T-helper 9 cell (primary cell): Measurements from ENCODE around the gene EXOC4.
"Not testable (repeated sequence)": the region's sequence is repeated elsewhere in the genome, so short reads cannot be mapped to it uniquely, and the experiment has no call there.

ENCODE experiments used
- DNase-seq: peaks from one replicate; pipeline ENCODE4 v3.0.0-alpha.2; 2020

EXOC4 gene

DNA sequence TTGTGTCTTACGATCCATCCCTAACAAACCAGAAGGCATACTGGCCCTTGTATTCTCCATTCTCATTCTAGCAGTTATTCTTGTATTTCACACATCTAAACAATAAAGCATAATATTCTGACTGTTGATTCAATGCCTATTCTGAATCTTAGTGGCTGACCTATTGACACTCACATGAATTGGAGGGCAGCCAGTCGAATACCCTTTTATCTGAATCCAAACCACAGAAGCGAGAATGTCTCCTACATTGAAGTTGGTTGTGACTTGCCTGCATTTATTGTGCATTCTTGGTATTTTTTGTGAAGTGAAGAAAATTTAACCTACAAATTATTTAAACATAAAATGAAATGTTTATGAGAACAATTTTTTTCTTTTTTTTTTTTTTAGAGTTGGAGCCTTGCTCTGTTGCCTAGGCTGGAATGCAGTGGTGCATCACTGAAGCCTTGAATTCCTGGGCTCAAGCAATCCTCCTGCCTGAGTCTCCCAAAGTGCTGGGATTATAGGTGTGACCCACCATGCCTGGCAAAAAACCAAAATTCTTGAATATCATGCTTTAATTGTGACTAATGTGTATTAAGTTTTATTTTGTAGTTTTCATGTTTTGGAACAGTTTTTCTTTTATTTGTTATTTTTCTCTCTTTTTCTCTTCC lies 22.7 kb downstream of the EXOC4 start:
- DNase-seq: no peak

DNA sequence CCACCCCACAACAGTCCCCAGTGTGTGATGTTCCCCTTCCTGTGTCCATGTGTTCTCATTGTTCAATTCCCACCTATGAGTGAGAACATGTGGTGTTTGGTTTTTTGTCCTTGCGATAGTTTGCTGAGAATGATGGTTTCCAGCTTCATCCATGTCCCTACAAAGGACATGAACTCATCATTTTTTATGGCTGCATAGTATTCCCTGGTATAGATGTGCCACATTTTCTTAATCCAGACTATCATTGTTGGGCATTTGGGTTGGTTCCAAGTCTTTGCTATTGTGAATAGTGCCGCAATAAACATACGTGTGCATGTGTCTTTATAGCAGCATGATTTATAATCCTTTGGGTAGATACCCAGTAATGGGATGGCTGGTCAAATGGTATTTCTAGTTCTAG lies 26.1 kb downstream of the EXOC4 start:
- not testable (repeated sequence) for DNase-seq

DNA sequence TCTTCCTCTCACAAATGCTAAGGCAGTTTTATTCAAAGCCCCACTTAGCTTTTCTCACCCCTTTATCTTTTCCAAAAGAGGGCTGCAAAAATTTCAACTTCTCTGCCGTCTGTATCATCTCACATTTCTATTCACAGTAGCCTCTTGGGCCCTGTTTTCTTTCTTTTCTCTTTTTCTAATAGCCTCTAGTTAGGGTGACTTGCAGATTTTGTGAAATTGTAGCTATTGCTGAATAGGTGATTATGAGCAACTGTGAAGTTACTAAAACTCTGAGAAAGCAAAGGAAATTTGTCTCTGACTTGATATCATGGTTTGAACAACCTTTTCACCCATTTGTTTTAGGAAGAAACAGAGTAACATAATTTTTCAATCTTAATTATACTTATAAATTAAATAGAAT lies 29.2 kb downstream of the EXOC4 start:
- no peak for DNase-seq

DNA sequence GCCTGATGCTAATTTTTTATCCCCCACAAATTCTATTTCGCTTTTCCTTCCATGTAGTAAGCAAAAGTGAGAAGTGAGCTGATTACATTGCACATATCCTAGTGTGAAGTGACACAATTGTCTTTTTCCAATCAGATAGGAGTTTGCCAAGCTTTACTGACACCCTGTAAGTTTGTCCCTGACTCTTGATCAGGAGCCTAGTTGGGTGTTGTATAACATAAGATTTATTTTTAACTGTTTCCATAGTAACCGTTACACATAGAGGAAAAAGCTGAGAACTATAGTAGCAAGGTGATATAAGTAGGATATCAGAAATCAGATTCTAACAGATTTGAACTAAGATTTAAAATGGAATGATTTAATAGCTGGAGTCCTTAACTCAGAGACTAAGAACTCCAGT lies 31.2 kb downstream of the EXOC4 start:
- no peak for DNase-seq

DNA sequence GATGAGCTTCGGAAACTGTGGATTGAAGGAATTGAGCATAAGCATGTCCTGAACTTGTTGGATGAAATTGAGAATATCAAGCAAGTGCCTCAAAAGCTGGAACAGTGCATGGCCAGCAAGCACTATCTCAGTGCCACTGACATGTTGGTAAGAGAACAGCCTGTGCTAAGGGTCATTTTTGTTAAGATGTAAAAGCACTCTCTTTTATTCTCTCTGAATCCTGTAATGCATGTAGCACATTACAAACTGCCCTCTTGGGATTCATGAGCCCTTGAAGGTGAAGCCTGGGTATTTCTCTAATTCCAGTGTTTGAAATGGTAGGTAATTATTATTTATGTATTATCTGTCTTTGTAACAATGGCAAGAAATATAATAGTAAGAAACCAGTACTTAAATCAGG lies 36.1 kb downstream of the EXOC4 start:
- no peak for DNase-seq

DNA sequence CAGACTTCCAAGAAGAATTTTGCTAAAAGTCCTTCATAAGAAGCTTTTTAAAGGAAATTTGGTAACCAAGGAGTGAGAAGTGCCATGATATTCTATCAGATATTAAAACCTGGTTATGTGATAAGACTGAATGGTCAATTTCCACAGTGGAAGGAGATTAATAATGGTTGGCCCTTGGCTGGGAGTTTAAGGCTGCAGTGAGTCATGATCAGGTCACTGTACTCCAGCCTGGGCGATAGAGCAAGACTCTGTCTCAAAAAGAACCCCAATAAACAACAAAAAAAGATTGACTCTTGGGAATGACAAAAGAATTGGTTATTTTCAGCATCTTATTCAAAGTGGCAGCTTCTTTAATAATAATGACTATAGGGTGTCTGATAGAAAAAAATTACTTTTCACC lies 37.2 kb downstream of the EXOC4 start:
- no peak for DNase-seq

DNA sequence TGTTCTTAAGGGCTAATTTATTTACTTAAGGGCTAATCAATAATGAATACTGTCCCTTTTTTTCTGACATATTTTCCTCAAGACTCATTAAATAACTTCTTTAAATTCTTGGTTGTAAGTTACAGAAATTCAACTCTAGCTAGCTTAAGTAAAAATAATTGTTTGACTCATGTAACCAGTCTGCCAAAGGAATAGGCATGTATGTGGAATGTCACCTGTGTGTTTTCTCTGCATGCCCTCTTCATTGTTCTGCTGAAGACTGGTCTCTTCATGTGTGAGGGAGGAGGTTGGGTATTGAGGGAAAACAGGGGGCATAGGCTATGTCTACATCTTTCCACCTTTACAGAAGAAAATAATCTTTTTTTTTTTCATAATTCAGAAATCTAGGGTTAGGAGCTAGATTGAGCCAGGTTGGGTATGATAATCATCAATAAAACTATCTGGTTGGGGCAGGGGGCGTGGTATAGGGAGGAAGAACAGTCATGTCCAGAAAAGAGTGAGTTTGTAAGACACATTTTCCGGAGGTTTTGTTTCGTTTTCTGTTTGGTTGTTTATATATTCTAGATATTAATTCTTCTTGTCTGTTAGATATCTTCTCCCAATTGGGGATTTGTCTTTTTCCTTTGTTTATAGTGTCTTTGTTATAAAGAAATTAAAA lies 37.9 kb downstream of the EXOC4 start:
- no peak for DNase-seq

DNA sequence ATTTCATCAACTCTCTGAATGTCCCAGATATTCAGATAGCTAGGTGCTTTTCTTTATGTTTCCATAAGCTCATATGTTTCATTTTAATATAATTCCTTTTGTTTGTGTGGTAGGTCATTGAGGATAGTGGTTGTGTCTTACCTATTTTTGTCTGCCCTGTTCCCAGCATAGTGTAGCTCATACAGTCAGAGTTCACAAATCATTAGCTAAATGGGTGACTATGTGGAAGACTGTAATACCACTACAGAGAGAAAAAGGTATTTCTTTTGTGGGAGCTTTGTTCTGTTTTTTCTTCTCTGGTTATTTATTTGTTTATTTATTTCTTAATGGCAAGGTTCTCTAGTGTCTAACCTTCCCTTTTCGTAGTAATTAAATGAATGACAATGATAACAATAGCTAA lies 39.8 kb downstream of the EXOC4 start:
- DNase-seq: no peak

DNA sequence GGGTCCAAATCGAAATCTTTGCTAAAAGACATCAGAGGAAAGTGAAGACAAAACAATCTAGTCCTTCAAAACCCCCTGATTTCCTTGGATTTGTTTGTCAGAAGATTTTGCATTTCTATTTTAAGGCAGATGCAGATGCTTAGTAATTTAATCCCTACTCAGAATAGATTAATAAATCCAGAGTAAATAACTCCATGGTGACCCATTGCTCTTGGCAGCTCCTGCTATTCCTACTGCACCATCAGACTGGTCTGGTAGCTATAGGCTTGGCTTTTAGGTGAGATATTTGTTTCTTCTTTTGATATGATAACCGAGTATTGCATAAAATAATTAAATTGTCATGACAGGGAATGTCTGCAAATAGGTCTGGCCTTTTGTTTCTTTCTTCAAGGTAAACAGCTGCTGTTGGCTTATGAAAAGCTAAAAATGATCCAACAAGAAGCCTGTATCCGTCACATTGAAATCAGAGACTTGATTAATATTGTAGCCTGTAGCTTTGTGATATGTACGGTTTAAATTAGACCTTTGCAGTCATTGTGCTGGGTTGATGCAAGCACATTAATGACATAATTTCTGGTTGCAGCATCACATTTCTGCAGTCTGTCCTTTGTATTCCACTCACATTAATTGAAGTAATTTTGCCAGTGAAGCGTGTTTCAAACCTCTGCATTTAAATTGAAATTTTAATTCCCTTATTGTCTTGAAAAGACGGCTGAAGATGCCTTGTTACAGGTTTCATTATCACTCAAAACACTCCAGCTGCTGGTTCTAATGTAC lies 40.7 kb downstream of the EXOC4 start:
- DNase-seq: no peak

DNA sequence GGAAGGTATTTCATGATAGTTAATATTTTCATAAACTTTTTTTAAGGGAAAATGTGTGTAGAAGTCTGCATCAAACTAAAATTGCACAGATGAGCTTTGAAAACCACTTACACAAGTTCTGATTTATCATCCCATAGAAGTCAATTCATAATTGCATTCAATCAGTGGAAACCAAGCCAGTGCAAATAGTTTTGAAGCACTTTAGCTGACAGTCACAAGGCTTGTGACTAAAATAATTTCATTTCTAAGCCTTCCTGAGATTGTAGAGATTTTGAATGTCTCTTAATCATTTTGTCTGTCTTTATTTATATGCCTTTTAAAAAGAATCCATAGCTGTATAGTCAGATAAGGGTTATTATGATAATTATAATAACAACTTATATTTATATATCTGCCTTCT lies 41.4 kb downstream of the EXOC4 start:
- DNase-seq: no peak

DNA sequence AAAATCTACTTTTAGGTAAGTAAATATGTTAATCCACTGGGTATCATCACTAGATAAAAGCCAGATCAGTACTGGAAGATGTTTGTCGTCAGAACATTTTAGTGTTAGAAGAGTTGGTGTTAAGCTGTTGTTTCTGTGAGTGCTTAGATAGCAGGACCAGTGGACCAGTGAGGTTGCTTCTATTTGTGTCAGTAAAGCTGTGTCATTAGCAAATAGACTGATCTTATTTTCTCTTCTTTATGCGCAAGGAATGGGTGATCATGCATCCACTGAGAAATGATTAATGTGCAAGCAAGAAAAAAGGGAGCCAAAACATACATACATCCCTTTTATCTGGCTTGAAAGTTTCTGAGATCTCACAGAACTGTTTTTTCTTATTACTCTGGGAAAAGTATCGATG lies 42.6 kb downstream of the EXOC4 start:
- no peak for DNase-seq

DNA sequence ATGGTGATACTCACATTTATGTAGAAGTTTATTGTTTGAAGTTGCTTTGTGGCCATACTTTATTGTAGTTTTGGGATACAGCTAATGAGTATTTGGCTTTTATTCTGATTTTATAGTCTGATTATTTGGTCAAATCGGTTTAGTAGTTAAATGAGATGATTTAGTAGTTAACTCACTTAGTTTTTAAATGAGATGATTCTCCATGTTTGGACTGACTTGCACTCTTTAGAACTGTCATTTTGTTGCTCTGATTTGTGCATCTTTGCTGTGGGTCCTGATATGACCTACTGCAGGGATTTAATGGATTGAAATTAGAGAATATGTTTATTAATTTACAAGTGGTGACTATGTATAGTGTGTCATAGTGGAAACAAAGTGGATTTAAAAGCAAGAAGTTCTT lies 44.2 kb downstream of the EXOC4 start:
- DNase-seq: no peak

DNA sequence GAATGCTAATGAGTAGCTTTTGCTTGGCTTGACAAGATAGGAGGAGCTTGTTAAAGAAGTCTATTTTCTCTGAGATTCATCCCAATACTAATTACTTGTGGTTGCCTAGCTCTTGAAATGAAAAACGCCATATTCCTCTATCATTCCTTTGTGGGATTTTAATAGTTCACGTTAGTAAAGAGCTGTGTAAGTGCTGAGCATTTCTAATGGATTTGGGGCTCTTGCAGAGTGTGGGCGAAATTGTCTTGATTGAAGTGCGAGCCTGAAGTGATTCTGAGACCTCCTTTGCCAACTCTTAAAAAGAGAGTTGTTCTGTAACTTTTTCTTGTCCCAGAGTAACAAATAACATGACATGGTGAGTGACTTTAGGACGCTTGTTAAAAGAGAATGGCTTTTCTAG lies 45.2 kb downstream of the EXOC4 start:
- no peak for DNase-seq

DNA sequence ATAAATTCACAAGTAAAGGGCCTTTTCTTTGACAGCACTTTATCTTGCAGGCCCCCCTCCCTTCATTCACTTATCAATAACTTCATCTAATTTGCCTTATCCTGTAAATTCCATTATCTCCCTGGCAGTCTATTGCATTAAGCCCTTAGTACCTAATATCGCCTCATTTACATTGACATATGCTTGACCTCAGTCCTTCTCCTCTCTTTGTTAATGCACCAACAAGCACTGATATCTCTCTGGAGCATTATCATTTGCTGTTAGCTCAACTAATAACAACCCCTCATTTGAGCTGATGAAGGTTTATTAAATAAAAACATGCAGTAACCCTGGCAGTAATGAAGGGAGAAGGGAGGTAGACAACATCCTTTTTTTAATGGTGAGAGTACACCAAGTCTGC lies 46.8 kb downstream of the EXOC4 start:
- no peak for DNase-seq

DNA sequence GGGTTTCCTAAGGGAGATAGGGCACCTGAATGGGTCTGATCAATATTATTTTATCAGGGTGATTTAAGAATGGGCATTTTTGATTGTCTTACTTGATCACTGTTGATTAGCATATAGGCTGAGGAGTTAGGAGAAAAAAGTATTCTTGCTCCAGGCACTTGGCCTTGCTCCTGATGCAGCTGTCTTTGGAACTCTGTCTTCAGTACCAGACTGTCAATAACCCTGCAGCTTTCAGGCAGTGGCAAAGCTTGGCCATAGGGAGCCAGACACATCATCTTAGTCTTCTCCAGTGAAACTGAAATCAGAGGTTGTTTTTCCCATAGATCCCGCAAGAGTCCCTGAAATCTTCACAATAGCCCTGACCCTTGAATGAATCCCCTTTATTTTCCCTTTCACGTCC lies 47.2 kb downstream of the EXOC4 start:
- DNase-seq: no peak

DNA sequence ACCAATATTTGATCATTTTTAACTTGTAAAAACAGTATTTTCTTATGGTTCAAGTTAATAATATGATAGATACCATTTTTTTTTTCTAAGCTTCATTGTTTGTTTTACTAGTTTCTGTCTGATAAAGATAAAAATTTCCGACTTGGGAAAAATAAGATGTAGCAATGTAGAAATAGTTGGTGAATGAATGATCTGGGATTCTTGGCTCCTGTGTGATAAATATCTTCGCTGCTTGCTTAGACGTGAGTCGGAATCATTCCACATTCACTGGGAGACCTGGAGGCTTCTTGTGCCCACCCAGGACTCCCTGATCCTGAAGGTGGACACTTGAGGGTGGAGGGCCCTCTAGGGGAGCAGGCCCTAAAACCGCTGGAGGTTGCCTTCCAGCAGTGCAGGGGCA lies 47.9 kb downstream of the EXOC4 start:
- DNase-seq: no peak

DNA sequence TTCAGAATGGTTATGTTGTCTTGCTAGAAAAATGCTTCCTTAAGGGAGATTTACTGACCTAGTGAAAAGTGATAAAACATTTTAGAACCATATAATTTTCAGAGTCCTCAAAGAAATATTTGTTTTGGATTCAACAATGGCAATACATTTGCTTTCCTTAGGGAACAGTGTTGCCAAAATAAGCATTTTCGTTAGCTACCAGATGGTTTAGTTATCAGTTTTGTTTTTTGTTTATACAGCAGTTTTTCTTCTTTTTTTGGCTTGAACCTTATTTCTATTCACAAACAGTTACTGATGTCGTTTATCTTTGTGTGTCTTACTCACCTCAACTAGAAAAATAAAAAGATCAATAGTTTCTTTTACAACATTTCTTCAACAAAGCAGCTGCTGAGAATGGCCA lies 48.6 kb downstream of the EXOC4 start:
- DNase-seq: no peak

DNA sequence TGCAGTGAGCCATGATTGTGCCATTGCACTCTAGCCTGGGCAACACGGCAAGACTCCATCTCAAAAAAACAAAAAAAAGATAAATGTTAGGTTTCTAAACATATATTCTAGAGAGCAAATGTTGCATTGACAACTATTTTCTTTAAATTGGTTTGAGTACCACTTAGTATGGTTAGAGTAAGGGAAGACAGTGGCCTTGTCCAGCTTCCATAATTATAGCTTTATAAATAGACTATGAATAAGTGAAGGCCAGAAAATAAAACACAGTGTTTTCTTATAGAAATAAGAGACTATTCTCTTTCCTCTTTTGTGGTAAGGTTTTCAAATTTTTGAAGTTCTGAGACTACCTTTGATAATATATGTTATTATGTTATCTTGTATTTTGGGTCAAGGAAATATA lies 50.5 kb downstream of the EXOC4 start:
- DNase-seq: no peak

DNA sequence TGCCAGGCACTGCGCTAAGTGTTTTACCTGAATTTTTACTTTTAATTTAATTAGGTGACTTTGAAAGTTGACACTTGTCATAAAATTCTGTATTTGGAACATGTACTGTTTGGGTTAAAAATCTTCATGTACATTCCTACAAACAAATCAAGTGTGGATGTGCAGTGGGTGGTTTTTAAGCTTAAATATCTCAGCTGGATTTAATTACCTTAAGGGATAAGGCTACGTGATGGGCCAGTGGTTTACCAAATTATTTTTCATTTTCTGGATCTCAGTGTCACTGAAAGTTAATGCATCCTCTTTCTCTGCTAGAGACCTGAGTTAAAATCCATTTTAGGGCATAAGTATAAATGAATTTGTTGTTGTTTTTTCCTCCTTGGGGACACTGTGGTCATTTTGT lies 51.1 kb downstream of the EXOC4 start:
- no peak for DNase-seq

DNA sequence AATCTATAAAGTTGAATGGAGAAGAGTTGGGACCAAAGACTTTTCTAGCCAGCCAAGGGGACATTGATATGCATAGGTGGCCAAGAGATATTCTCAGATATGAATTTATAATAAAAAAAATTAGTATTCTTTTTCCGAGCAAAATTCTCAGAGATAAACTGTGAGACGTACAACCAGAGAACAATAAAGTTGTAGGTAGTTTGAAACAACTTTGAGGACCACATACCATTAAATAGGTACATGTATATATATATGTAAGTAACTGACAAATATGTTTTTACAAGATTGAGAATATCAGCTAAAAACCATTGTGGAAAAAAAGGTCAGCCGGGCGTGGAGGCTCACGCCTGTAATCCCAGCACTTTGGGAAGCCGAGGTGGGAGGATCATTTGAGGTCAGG lies 56.5 kb downstream of the EXOC4 start:
- no peak for DNase-seq

DNA sequence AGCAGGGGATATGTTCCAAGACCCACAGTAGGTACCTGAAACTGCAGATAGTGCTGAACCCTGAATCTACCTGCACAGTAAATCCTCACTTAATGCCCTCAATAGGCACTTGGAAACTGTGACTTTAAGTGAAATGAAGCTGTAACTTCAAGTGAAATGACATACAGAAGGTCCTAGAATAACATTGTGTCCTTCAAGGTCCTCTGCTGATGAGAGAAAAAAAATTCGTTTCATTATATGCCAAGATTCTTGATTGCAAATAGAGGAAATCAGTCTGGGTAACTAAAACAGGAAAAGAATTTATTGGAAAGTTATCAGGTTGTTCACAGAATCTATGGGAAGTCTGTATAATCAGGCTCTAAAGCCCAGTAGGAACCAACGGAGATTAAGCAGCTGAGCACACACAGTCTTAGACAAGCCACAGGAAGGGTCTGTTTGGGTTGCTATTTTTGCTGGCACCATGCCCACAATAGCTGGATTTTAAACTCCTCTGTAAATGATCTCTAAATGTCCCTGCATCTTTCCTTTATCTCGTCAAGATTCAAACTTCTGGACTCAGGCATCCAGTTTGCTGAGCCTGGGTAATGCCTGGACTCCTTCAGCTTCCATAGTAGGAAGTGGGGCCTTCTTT lies 57.5 kb downstream of the EXOC4 start:
- no peak for DNase-seq

DNA sequence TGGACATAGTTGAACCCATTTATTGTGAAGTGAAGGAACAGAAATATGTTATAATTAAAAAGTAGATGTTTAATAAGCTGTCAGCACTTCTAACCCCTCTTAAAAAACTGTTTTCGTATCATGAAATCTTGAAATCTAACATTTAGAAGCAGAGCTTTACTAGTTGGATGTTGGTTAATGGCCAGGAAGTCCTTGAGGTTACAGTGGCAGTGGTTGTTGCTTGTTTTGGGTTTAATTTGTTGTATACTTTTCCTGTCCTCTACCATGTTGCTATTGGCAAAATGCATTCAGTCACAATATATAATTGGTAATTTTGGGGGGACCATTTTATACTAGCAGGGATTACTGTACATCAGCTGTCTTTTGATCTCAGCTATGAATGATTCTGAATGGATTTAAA lies 60.7 kb downstream of the EXOC4 start:
- no peak for DNase-seq

DNA sequence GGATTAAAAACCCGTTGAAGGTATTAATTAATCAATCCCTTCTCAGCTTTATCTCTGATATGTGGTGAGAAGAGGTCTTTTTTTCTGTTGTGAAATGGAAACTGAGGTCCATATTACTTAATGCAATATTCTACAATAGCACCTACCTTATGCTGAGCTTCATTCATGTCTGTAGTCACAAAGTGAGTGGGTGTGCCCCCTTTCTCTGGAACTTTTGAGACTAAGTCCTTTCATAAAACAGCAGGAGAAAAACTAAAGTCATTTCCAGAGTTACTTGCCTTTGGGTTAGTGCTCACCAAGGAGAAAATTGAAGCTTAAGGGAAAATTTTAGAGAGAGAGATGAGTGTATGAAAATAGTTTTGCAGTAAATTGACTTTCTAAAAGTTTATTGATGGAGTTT lies 61.2 kb downstream of the EXOC4 start:
- DNase-seq: no peak
